ENCODE results near the gene CLTCL1. TPM values are rescaled to one million over a fixed set of nuclear protein-coding genes. Genes with fewer than 3 reads are reported as not detected.
A peak's percentile ranks its signal among the peaks of the same experiment; 100 is the strongest.

Gene CLTCL1
- total and polyA plus RNA-seq, 9 of the 15 experiments (the other 6 are each of a cell fraction or from before 2014, with no cell fraction given): 1.1 to 11.7 (median 5.0) TPM

GRCh38 chr22:19287076-19287707 lies 4.3 kb downstream of the CLTCL1 start (continued):
- TF ChIP-seq STAT6 (CRISPR knock-in tag; IDR thresholded peaks at IDR 0.05) (no peak; the same call in 1 of the 2 replicates), ZNF277 (CRISPR knock-in tag; IDR thresholded peaks at IDR 0.05; ENCODE audit: borderline replicate concordance) (no peak), RBM34 (IDR thresholded peaks at IDR 0.05; ENCODE audit: borderline replicate concordance, insufficient read depth, low read length) (no peak), CAMTA2 (CRISPR knock-in tag; conservative IDR thresholded peaks at IDR 0.05) (no peak), SIRT6 (IDR thresholded peaks at IDR 0.05; ENCODE audit: low read depth, low read length) (no peak), CREBBP (IDR thresholded peaks at IDR 0.05; ENCODE audit: low read depth, low read length) (no peak), CHD7 (IDR thresholded peaks at IDR 0.05; ENCODE audit: low read depth, low read length) (peak; percentile 42), TCF3 (CRISPR knock-in tag; IDR thresholded peaks at IDR 0.05) (no peak), ZNF707 (CRISPR knock-in tag; conservative IDR thresholded peaks at IDR 0.05) (no peak), BHLHE40 (IDR thresholded peaks at IDR 0.05; ENCODE audit: low read length) (0 out of 2 replicates have a peak, but pooled peaks have one; percentile 20), OTX1 (CRISPR knock-in tag; IDR thresholded peaks at IDR 0.05) (0 out of 2 replicates have a peak, but pooled peaks have one; percentile 39), ZNF764 (CRISPR knock-in tag; IDR thresholded peaks at IDR 0.05; ENCODE audit: low read depth) (0 out of 2 replicates have a peak, but pooled peaks have one; percentile 34)
